Gastrocnemius medialis (tissue), 4 donors: ENCODE measurements around the gene SCD5. TPM values are rescaled to one million over a fixed set of nuclear protein-coding genes. Genes with fewer than 3 reads are reported as not detected.

Experiments used
- ATAC-seq, 2 donors: fragments of 150-250 bp; one replicate each; pipeline ENCODE4 v1.9.1; 2016
- DNase-seq, 2 donors: peaks; one replicate each; pipeline ENCODE4 v3.0.0-alpha.2; 2019
- H3K27ac ChIP-seq, 4 donors: fragments of 200-600 bp; sonication (generic); 1 replicate in 1 of 4; 2 replicates in 3 of 4; pipeline ENCODE4 v1.5.1; 2016 to 2018; ENCODE audit warnings: mild to moderate bottlenecking in 2 of 4, moderate library complexity in 1 of 4
- H3K27me3 ChIP-seq, 3 donors: fragments of 200-600 bp; sonication (generic) in 2 of 3; 1 replicate in 1 of 3; 2 replicates in 2 of 3; pipeline versions ENCODE4 v1.5.1 to v1.6.0; 2016 to 2019; ENCODE audit warnings: mild to moderate bottlenecking in 1 of 3, moderate library complexity in 1 of 3
- H3K36me3 ChIP-seq, 2 donors: fragments of 200-600 bp; sonication (generic) in 1 of 2; one replicate each; pipeline ENCODE4 v1.5.1; 2017 to 2018
- H3K4me1 ChIP-seq, 2 donors: fragments of 200-600 bp; sonication (generic) in 1 of 2; one replicate each; pipeline ENCODE4 v1.5.1; 2016 to 2017; ENCODE audit warnings: mild to moderate bottlenecking in 2 of 2
- H3K4me3 ChIP-seq, 4 donors: fragments of 200-600 bp; sonication (generic) in 3 of 4; 1 replicate in 1 of 4; 2 replicates in 3 of 4; pipeline ENCODE4 v1.5.1; 2016 to 2019; ENCODE audit warnings: mild to moderate bottlenecking in 2 of 4
- H3K9me3 ChIP-seq, 3 donors: fragments of 200-600 bp; sonication (generic) in 2 of 3; 1 replicate in 1 of 3; 2 replicates in 2 of 3; pipeline ENCODE4 v1.5.1; 2016 to 2019
- CTCF ChIP-seq, 5 experiments: fragments of 450-650 bp in 3 of 5; fragments of 200-600 bp in 2 of 5; sonication (generic) in 2 of 5; IDR thresholded peaks in 4 of 5; conservative IDR thresholded peaks in 1 of 5; 1 replicate in 4 of 5; 2 replicates in 1 of 5; pipeline ENCODE4 v1.5.1; 2016 to 2019; ENCODE audit warnings: antibody characterized with exemption in 5 of 5, mild to moderate bottlenecking in 3 of 5, moderate library complexity in 3 of 5
- POLR2A ChIP-seq, 2 donors: fragments of 450-650 bp; IDR thresholded peaks; one replicate each; pipeline ENCODE4 v1.6.1; 2017; ENCODE audit warnings: antibody characterized with exemption in 2 of 2, mild to moderate bottlenecking in 2 of 2, moderate library complexity in 2 of 2
- in situ Hi-C, 4 donors: fragments of 200-750 bp; cut with MboI; loops; one replicate each; pipeline versions ENCODE4 v1.15.0 to v1.8.0; 2017; ENCODE audit warnings: low sequenced_read_pairs in 4 of 4
- intact Hi-C: fragments of 100-400 bp; cut with DNase I; formaldehyde crosslinking; loops from one replicate; pipeline ENCODE4 v1.15.1; 2023; ENCODE audit warnings: low total_unique reads
- total RNA-seq, 4 donors: library from RNA; depleted of rRNA; stranded (reverse); fragments of >200 nt; gene quantifications; one replicate each; pipeline versions ENCODE4 v1.1.0 to v1.2.3, GENCODE V29; 2016

Gene SCD5
- total RNA-seq, 4 donors from 2014 or later: 0.68 to 2.4 (median 1.4) TPM

- H3K4me1 ChIP-seq: no peaks in the 10 kb centered on the region
- H3K27ac ChIP-seq: no peak overlapping the region
- H3K9me3 ChIP-seq: no peaks in the 10 kb centered on the region
- in situ Hi-C loops: no loop called here
- H3K36me3 ChIP-seq: no peaks in the 10 kb centered on the region
- TF ChIP-seq POLR2A (IDR thresholded peaks at IDR 0.05) (no peak), CTCF (IDR thresholded peaks at IDR 0.05 in 4 of 5, conservative IDR thresholded peaks at IDR 0.05 in 1 of 5) (no peak)
- no peak overlapping the region for H3K4me3 ChIP-seq
- peaks cover 0 to 3% (median 0%) of the 10 kb centered on the region in 3 donors for H3K27me3 ChIP-seq
- DNase-seq (no peak), ATAC-seq (no peak)
- intact Hi-C loops: no loop called here
These were observed 209.8 kb downstream of the SCD5 start for GRCh38 chr4:82588771-82589270.

- no peaks in the 10 kb centered on the region for H3K36me3 ChIP-seq
- no peak overlapping the region for H3K4me3 ChIP-seq
- in situ Hi-C loops (no loop called here), intact Hi-C loops (no loop called here)
- no peak for ATAC-seq
- TF ChIP-seq POLR2A (IDR thresholded peaks at IDR 0.05) (no peak), CTCF (IDR thresholded peaks at IDR 0.05 in 4 of 5, conservative IDR thresholded peaks at IDR 0.05 in 1 of 5) (no peak)
- H3K9me3 ChIP-seq: no peaks in the 10 kb centered on the region
- no peaks in the 10 kb centered on the region for H3K27me3 ChIP-seq
- DNase-seq: no peak
- no peak overlapping the region for H3K27ac ChIP-seq
- no peaks in the 10 kb centered on the region for H3K4me1 ChIP-seq
These were observed 210.6 kb downstream of the SCD5 start for GRCh38 chr4:82587826-82588540.

GRCh38 chr4:82585690-82586435 is 212.7 kb downstream of the SCD5 start:
- H3K27me3 ChIP-seq: no peaks in the 10 kb centered on the region
- no peaks in the 10 kb centered on the region for H3K4me1 ChIP-seq
- intact Hi-C loops (no loop called here), in situ Hi-C loops (no loop called here)
- ATAC-seq: no peak
- H3K36me3 ChIP-seq: no peaks in the 10 kb centered on the region
- no peak overlapping the region for H3K27ac ChIP-seq
- H3K9me3 ChIP-seq: no peaks in the 10 kb centered on the region
- DNase-seq: no peak
- TF ChIP-seq POLR2A (IDR thresholded peaks at IDR 0.05) (no peak), CTCF (IDR thresholded peaks at IDR 0.05 in 4 of 5, conservative IDR thresholded peaks at IDR 0.05 in 1 of 5) (no peak)
- no peak overlapping the region for H3K4me3 ChIP-seq

- TF ChIP-seq CTCF (IDR thresholded peaks at IDR 0.05 in 4 of 5, conservative IDR thresholded peaks at IDR 0.05 in 1 of 5): no peak
- TF ChIP-seq POLR2A (IDR thresholded peaks at IDR 0.05): no peak
- no peaks in the 10 kb centered on the region for H3K4me1 ChIP-seq
- no peak overlapping the region for H3K27ac ChIP-seq
- in situ Hi-C loops: no loop called here
- no peak overlapping the region for H3K4me3 ChIP-seq
- no peaks in the 10 kb centered on the region for H3K27me3 ChIP-seq
- DNase-seq (no peak), ATAC-seq (no peak)
- intact Hi-C loops: no loop called here
- no peaks in the 10 kb centered on the region for H3K9me3 ChIP-seq
- no peaks in the 10 kb centered on the region for H3K36me3 ChIP-seq
These were observed 213.7 kb downstream of the SCD5 start for GRCh38 chr4:82584931-82585330.
